ENCODE results near the gene GPHN. TPM values are rescaled to one million over a fixed set of nuclear protein-coding genes. Genes with fewer than 3 reads are reported as not detected.

GPHN gene
- total RNA-seq, 2 experiments from 2014 or later = 30.7 to 35.8 TPM

- no peak for DNase-seq
- Mint-ChIP-seq H3K4me3 (no peak overlapping the region), H3K9me3 (no peaks in the 10 kb centered on the region), H3K4me1 (no peaks in the 10 kb centered on the region), H3K27me3 (no peaks in the 10 kb centered on the region), H3K36me3 (peaks cover 64% of the 10 kb centered on the region), H3K27ac (no peak overlapping the region)
Observed at GRCh38 chr14:66920196-66920595, 412.2 kb downstream of the GPHN start.

- Mint-ChIP-seq H3K4me3 (no peak overlapping the region), H3K9me3 (peaks cover 2% of the 10 kb centered on the region), H3K27me3 (no peaks in the 10 kb centered on the region), H3K4me1 (no peaks in the 10 kb centered on the region), H3K36me3 (peaks cover 61% of the 10 kb centered on the region), H3K27ac (no peak overlapping the region)
- no peak for DNase-seq
Observed at GRCh38 chr14:66923251-66923650, 415.3 kb downstream of the GPHN start.

GRCh38 chr14:66939409-66939808 lies 431.5 kb downstream of the GPHN start:
- peaks cover 25% of the 10 kb centered on the region for H3K9me3 Mint-ChIP-seq
- peaks cover 73% of the 10 kb centered on the region for H3K36me3 Mint-ChIP-seq
- H3K27ac Mint-ChIP-seq = no peak overlapping the region
- DNase-seq = no peak
- no peaks in the 10 kb centered on the region for H3K27me3 Mint-ChIP-seq
- H3K4me1 Mint-ChIP-seq = no peaks in the 10 kb centered on the region
- no peak overlapping the region for H3K4me3 Mint-ChIP-seq

- Mint-ChIP-seq H3K36me3 (peaks cover 71% of the 10 kb centered on the region), H3K4me3 (no peak overlapping the region), H3K9me3 (peaks cover 31% of the 10 kb centered on the region), H3K27me3 (no peaks in the 10 kb centered on the region), H3K27ac (no peak overlapping the region), H3K4me1 (no peaks in the 10 kb centered on the region)
- DNase-seq = no peak
Observed at GRCh38 chr14:66944872-66945271, 436.9 kb downstream of the GPHN start.

GRCh38 chr14:66955159-66955558 lies 447.2 kb downstream of the GPHN start:
- H3K4me1 Mint-ChIP-seq = no peaks in the 10 kb centered on the region
- H3K36me3 Mint-ChIP-seq = peaks cover 65% of the 10 kb centered on the region
- no peaks in the 10 kb centered on the region for H3K27me3 Mint-ChIP-seq
- DNase-seq = no peak
- H3K27ac Mint-ChIP-seq = no peak overlapping the region
- H3K4me3 Mint-ChIP-seq = no peak overlapping the region
- peaks cover 31% of the 10 kb centered on the region for H3K9me3 Mint-ChIP-seq

- DNase-seq = no peak
- H3K4me3 Mint-ChIP-seq = no peak overlapping the region
- H3K4me1 Mint-ChIP-seq = no peaks in the 10 kb centered on the region
- no peaks in the 10 kb centered on the region for H3K27me3 Mint-ChIP-seq
- H3K9me3 Mint-ChIP-seq = peaks cover 24% of the 10 kb centered on the region
- no peak overlapping the region for H3K27ac Mint-ChIP-seq
- H3K36me3 Mint-ChIP-seq = peaks cover 61% of the 10 kb centered on the region
Observed at GRCh38 chr14:66959437-66960050, 451.6 kb downstream of the GPHN start.

GRCh38 chr14:66965831-66966230 lies 457.9 kb downstream of the GPHN start:
- Mint-ChIP-seq H3K9me3 (no peaks in the 10 kb centered on the region), H3K4me3 (no peak overlapping the region), H3K4me1 (no peaks in the 10 kb centered on the region), H3K36me3 (peaks cover 19% of the 10 kb centered on the region), H3K27ac (no peak overlapping the region), H3K27me3 (no peaks in the 10 kb centered on the region)
- no peak for DNase-seq

- Mint-ChIP-seq H3K27me3 (no peaks in the 10 kb centered on the region), H3K4me3 (no peak overlapping the region), H3K9me3 (no peaks in the 10 kb centered on the region), H3K27ac (no peak overlapping the region), H3K36me3 (peaks cover 2% of the 10 kb centered on the region), H3K4me1 (no peaks in the 10 kb centered on the region)
- DNase-seq = no peak
Observed at GRCh38 chr14:66972469-66972868, 464.5 kb downstream of the GPHN start.

- Mint-ChIP-seq H3K36me3 (peaks cover 2% of the 10 kb centered on the region), H3K27ac (no peak overlapping the region), H3K4me1 (peaks cover 2% of the 10 kb centered on the region), H3K4me3 (no peak overlapping the region), H3K9me3 (no peaks in the 10 kb centered on the region), H3K27me3 (no peaks in the 10 kb centered on the region)
- no peak for DNase-seq
Observed at GRCh38 chr14:66974397-66975025, 466.6 kb downstream of the GPHN start.

- DNase-seq = no peak
- H3K36me3 Mint-ChIP-seq = peaks cover 2% of the 10 kb centered on the region
Observed at GRCh38 chr14:66975251-66975650, 467.3 kb downstream of the GPHN start.

GRCh38 chr14:66979101-66979974 lies 471.4 kb downstream of the GPHN start:
- H3K27me3 Mint-ChIP-seq = no peaks in the 10 kb centered on the region
- no peak overlapping the region for H3K4me3 Mint-ChIP-seq
- no peak overlapping the region for H3K27ac Mint-ChIP-seq
- H3K36me3 Mint-ChIP-seq = no peaks in the 10 kb centered on the region
- DNase-seq = no peak
- H3K9me3 Mint-ChIP-seq = no peaks in the 10 kb centered on the region
- peaks cover 2% of the 10 kb centered on the region for H3K4me1 Mint-ChIP-seq

More at GRCh38 chr14:66975251-66975650, 467.3 kb downstream of the GPHN start:
- Mint-ChIP-seq H3K9me3 (no peaks in the 10 kb centered on the region), H3K27ac (no peak overlapping the region), H3K4me3 (no peak overlapping the region), H3K27me3 (no peaks in the 10 kb centered on the region), H3K4me1 (peaks cover 2% of the 10 kb centered on the region)

- Mint-ChIP-seq H3K27me3 (no peaks in the 10 kb centered on the region), H3K9me3 (no peaks in the 10 kb centered on the region), H3K27ac (no peak overlapping the region), H3K4me3 (no peak overlapping the region), H3K4me1 (peaks cover 2% of the 10 kb centered on the region), H3K36me3 (peaks cover 3% of the 10 kb centered on the region)
- no peak for DNase-seq
Observed at GRCh38 chr14:66982247-66982646, 474.3 kb downstream of the GPHN start.

GRCh38 chr14:66992776-66993175 lies 484.8 kb downstream of the GPHN start:
- Mint-ChIP-seq H3K4me1 (peaks cover 3% of the 10 kb centered on the region), H3K27ac (no peak overlapping the region), H3K9me3 (no peaks in the 10 kb centered on the region), H3K4me3 (no peak overlapping the region), H3K36me3 (peaks cover 10% of the 10 kb centered on the region), H3K27me3 (no peaks in the 10 kb centered on the region)
- DNase-seq = no peak

- peaks cover 7% of the 10 kb centered on the region for H3K4me1 Mint-ChIP-seq
- H3K9me3 Mint-ChIP-seq = no peaks in the 10 kb centered on the region
- DNase-seq = no peak
- peaks cover 14% of the 10 kb centered on the region for H3K36me3 Mint-ChIP-seq
- no peaks in the 10 kb centered on the region for H3K27me3 Mint-ChIP-seq
- H3K27ac Mint-ChIP-seq = no peak overlapping the region
- H3K4me3 Mint-ChIP-seq = no peak overlapping the region
Observed at GRCh38 chr14:66993512-66993911, 485.6 kb downstream of the GPHN start.

- peaks cover 7% of the 10 kb centered on the region for H3K4me1 Mint-ChIP-seq
- no peak overlapping the region for H3K4me3 Mint-ChIP-seq
- no peaks in the 10 kb centered on the region for H3K27me3 Mint-ChIP-seq
- no peak overlapping the region for H3K27ac Mint-ChIP-seq
- H3K36me3 Mint-ChIP-seq = peaks cover 10% of the 10 kb centered on the region
- DNase-seq = no peak
- H3K9me3 Mint-ChIP-seq = no peaks in the 10 kb centered on the region
Observed at GRCh38 chr14:66998013-66998412, 490.1 kb downstream of the GPHN start.

Measured in activated naive CD8-positive, alpha-beta T cell treated with anti-CD3 and anti-CD28 coated beads for 36 hours (primary cell).